ENCODE data around the gene OSBP2.
"Not testable (repeated sequence)": the region's sequence is repeated elsewhere in the genome, so short reads cannot be mapped to it uniquely, and the experiment has no call there.

The OSBP2 gene

DNA sequence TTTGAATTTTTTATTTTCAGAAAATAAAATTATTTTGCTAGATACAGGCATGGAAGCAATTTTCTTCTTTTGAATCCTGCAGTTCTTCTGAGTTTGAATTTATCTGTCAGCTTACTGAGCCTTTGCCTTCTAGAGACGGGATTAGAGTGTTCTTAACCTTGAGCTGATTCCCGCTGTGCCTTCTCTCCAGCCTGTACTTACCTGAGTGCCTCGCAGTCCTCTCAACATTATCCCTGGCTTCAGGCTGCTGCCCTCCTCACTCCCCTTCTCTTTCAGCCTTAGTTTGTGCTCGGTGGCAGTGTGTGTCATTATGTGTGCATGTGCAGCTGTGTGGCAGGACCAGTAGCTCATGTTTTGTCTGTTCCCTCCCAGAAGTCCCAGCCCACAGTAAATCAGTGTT lies 24.3 kb downstream of the OSBP2 start:
- DNase-seq = no peak

DNA sequence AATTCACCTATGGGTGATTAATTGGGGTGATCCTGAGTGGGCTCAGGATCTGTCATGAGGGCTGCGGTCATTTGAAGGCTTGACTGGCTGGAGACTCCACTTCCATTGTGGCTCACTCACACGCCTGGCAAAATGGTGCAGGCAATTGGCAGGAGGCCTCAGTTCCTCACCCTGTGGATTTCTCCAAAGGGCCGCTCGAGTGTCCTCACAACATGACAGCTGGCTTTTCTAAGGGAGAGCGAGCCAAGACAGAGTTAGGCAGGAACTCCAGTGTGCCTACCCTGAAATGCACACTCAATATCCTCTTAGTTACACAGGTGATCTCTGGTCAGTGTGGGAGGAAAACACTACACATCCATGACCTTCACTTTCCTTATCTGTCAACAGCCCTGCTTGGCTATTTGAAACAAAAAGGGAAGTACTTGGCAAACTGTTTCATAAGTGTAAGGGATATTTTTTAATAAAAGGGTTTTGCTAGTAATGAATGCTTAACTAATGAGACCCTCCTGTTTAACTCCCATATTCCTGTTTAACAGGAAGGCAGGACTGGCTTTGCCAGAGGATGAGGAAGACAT lies 25.7 kb downstream of the OSBP2 start:
- DNase-seq = no peak

DNA sequence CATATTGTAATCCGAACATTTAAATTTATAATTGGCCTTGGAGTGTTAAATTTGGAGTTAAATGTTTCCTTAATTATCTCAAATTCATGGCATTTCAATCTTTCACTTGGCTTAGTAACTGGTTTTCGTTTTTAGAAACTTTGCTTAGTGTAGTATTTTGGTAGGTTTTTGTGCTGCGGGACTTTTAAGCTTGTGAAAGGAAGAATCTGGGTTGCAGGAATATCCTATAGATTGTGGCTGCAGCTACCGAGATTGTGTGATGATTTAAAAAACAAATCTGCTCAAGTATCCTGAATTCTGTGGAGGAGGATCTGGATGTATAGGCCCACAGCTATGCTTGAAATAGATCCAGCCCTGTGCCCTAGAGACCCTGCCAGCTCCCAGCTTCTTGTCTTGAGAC lies 27.1 kb downstream of the OSBP2 start:
- no peak for DNase-seq

DNA sequence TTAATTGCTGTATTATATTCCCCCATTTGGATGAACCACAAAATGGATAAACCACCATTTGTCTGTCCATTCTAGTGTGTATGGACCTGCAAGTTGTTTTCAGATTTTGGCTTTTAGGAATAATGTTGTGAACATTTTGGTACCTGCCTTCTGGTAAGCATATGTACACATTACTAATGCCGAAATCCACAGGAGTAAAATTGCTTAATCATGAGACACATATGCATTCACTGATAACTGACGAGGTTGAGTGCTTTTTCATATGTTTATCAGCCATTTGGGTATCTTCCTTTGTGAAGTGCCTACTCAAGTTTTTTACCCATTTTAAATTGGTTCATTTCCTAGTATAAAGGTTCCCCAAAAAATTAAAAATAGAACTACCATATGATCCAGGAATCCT lies 34.2 kb downstream of the OSBP2 start:
- DNase-seq = no peak

DNA sequence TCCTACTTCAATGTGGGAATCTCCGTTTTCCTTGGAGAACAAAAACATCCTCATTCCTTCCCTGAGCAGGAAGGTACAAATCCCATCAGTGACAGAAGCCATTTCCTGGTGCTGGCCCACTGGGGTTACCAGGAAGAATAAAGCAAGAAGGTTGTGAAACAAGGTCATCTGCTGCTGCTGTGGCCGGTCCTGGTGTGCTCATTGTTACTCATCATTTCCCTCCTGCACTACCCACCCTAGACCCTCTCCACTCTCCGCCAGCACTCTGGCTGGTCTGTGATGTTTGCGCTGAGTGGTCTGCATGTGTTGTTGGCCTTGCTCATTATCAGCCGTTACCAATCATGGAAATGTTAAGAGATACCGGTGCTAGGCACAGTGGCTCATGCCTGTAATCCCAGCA lies 37.0 kb downstream of the OSBP2 start:
- DNase-seq = no peak

DNA sequence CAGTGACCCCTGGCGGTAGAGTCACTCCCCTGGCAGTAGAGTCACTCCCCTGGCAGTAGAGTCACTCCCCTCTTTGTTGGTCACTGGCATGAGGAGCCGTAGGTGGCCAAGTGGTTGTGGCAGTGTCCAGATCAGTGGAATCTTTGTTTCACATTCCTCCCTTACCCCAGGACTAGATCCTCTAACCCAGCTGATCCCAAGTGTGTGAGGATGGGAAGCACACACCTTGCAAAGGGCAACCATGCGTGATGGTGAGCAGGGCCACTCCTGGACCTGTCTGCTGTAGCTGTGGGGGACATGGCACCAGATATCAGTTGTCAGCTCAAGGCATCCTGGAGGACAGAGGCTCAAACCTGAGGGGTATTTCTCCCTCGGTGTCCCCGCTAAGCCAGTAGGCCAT lies 37.8 kb downstream of the OSBP2 start:
- no peak for DNase-seq

DNA sequence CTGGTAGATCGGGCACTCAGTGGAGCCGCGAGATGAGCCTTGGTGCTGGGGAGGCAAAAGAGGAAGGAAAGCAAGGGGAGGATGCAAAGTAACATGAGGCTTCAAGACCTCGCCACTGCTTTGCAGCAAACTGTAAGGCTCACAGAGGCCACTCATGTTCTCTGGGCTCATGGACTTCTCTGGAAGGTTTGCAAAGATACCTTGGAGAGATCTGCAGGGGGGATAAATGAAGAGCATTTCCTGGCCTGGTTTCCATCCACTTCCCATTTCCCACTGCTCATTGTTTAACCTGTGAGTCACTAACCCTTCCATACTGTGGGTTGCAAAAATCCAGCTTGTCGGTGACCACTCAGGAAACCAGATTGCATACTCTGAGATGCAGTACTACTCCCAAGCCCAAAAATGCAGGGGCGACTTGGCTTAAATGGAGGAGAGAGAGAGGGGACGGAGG lies 38.5 kb downstream of the OSBP2 start:
- no peak for DNase-seq

DNA sequence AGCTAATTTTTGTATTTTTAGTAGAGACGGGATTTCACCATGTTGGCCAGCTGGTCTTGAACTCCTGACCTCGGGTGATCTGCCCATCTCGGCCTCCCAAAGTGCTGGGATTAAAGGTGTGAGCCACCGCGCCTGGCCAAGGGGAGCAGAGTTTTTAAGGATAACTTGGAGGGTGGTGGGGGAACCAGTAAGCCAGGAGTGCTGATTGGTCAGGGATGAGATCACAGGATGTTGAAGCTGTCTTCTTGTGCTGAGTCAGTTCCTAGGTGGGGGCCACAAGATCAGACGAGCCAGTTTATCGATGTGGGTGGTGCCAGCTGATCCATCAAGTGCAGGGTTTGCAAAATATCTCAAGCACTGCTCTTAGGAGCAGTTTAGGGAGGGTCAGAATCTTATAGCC lies 45.3 kb downstream of the OSBP2 start:
- not testable (repeated sequence) for DNase-seq

DNA sequence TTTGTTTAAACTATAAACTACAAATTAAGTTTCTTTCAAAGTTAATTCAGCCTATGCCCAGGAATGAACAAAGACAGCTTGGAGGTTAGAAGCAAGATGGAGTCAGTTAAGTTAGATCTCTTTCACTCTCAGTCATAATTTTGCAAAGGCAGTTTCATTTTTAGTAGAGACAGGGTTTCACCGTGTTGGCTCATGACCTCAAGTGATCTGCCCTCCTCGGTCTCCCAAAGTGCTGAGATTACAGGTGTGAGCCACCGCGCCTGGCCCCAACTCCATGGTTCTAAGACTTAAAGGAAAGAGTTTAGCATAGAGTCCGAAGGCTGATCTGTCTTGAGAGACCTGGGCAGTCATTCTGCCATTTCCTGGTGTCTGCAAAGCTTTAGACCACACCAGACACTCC lies 45.8 kb downstream of the OSBP2 start:
- DNase-seq = not testable (repeated sequence)

DNA sequence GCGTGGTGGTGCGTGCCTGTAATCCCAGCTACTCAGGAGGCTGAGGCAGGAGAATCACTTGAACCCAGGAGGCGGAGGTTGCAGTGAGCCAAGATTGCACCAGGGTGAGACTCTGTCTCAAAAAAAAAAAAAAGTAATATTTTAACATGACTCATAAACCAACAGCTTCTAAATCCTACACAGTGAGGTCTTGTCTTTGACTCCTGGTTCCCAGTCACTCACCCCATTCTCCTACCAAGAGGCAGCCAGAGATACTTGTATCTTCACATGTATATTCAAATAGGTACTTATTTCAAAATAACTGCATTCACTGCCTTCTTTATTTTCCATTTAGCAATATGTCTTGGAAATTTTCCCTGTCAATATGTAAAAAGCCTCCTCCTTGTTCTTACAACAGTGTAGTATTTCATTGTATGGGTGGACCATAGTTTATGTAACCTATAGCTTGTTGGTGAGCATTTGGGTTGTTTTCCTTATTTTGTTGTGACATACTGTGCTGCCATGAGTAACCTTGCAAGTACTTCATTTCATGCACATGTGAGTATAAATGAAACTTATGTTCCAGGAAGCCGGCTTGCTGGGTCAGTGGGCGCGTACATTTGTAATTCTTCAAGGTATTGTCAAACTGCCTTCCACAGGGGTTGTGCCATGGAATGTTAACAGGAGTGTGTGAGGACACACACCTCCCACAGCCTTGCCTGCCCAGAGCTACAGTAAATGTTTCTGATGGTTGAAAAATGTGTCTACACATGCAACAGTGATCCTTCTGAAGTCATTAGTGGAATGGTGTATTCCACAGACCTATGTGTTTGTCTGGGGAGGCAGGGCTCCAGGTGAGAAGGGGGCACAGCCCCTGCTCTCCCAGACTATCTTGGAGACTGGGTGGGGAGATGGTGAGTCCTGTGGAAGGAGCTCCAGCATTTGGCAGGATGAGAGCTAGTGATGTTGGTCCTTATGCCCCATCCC lies 47.9 kb downstream of the OSBP2 start:
- no peak for DNase-seq

DNA sequence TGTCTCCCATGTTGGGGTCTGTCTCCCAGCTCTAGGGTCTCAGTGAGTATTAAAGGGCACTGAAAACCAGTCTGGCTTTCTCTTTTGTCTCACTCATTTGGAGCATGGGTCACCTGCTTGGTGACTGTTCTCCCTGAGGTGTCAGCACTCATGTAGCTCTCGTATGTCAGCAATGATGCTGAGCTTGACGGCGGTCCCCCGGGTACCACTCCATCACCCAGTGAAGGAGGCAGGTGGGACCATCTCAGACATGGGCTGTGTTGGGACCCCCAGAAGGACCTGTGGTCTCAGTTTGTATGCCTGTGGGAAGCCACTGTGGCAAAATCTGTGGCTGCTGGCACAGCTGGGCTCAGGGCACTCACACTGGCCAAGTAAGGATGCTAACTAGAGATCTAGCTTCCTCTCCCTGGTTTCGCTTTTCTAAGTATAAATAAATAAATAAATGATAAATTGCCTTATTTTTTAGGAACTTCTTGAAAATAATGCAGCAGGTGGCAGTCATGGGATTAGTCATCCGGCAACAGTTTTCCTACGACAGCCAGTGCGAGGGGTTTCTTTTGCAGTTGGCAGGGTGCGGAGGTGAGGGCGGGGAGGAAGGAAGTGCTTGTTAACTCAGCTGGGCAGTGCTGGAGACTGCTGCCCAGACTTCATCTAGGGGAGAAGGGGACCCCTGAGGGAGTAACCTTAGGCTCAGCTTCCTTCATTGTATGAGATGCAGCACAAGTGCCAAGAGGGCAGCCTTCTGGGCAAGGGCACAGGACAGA lies 48.8 kb downstream of the OSBP2 start:
- DNase-seq = no peak

DNA sequence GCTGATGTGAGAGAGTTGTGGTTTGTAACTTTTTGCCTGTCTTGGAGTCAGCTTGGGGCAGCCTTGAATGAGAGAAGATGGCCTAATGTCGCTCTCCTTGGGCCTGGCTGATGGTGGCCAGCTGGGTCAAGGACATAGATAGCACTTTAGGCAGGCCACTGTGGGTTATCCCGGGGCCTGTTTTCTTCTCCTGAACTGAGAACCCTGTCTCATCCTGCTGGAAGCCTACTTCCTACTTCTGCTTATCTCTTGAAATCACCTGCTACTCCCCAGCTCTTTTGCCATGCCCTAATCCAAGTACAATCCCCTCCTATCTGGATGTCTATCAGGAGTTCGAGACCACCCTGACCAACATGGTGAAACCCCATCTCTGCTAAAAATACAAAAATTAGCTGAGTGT lies 49.5 kb downstream of the OSBP2 start:
- no peak for DNase-seq

DNA sequence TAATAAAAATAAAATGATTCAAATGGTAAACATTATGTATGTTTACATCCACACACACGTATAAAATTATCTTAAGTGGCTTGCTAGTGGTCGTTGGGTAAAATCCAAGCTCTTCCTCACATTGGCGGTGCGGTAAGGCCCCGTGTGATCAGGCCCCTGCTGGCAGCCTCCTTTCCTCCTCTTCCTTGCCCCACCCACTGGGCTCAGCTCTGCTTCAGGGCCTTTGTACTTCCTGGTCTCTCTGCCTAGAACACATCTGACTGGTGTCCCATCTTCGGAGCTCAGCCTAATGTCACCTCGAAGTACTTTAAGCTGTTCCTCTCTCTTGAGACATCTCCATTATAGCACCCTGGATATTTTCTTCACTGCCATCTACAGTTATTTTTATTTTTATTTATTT lies 52.8 kb downstream of the OSBP2 start:
- DNase-seq = no peak

DNA sequence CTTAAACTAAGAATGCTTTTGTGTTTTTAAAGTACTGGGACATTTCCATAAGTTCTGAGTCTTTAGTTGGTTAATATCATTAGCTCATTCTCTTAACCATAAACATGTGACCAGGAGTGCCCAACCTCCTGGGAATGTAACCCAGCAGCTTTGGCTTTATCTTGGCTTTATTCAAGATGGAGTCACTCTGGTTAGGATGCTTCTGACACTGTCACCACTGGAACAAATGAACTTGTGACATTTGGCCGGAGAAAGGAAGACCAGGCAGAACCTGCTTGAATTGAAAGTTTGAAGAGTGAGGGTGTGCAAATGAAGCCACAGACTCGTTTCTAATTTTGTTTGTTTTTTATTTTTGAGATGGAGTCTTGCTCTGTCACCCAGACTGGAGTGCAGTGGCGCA lies 54.6 kb downstream of the OSBP2 start:
- no peak for DNase-seq

DNA sequence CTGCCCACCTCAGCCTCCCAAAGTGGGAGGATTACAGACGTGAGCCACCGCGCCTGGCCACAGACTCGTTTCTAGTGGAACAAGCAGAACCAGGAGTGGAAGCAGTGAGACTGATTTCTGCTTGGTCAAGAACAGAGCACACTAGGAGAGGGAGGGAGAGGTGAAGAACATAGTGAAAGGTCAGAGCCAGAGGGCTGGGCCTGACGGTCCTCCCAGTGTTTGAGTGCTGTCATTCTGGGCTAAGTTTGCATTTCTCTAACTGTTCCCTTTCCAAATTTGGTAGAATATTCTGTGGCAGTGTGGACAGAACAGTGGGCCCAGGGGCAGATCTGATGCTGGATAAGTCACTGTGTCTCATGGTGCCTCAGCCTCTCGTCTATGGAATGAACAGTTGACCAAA lies 55.2 kb downstream of the OSBP2 start:
- no peak for DNase-seq

DNA sequence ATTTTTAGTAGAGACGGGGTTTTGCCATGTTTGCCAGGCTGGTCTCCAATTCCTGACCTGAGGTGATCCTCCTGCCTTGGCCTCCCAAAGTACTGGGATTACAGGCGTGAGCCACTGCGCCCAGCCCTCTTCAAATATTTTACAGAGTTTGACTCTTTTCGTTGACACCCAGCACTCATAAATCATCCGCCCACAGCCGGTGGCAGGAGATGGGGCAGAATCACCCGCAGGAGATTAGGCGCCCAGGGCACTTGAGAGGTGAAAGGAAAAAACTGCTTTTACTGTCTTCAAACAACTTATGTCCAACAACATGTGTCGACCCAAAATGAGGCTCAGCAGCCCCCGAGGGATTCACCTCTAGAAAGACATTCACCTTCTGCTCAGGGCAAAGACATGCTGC lies 56.9 kb downstream of the OSBP2 start:
- DNase-seq = no peak

DNA sequence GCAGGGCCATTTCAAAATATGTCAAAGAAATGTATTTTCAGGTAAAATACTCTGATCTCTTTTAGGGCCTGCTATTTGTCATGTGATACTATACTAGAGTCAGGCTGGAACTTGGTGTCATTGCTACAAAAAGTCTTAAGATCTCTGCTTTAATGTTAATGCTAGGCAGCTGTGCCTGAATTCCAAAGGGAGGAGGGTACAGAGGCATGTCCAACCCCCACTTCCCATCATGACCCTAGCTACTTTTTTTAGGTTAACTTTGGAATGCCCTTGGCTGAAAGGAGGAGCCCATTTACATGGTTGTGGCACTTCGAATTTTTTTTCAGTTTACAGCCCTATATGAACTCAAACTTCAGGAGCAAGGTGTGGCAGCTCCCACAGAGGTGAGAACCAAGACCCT lies 58.1 kb downstream of the OSBP2 start:
- DNase-seq = no peak

DNA sequence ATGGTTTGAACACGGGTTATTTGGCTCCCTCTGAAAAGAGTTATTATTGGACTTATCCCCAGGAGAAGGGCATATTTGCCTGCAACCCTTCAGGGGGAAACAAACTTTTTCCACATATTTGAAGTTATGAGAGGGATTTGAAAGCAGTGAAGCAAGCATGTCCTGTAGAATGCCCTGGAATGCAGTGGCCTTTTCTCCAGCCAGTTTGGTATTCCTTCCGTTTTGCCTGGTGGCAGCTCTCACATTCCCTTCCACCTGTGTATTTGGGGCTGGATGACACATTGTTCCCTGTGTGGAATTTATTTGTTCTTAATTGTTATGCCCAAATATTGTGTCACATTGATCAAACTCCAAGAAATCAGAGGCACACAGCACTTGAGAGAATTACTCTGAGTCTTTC lies 59.0 kb downstream of the OSBP2 start:
- DNase-seq = no peak

DNA sequence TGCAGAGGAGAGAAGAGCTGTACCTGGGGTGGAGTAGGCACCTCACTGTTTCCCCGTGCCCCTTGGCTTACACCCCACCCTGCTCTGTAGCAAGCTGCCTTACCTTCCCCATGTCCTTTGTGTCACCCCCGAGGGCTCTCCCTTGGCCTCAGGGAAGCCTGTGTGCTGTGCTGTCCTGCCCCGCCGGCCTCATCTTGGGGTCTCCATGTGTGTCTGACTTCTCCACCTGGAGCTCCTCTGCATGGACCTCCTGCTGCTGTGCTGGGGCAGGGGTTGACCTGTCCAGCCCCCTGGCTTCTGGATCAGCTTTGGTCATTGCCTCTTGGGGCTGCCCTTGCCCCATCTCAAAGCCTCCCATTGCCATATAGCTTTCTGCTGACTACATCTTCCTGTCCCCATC lies 59.8 kb downstream of the OSBP2 start:
- DNase-seq = no peak

DNA sequence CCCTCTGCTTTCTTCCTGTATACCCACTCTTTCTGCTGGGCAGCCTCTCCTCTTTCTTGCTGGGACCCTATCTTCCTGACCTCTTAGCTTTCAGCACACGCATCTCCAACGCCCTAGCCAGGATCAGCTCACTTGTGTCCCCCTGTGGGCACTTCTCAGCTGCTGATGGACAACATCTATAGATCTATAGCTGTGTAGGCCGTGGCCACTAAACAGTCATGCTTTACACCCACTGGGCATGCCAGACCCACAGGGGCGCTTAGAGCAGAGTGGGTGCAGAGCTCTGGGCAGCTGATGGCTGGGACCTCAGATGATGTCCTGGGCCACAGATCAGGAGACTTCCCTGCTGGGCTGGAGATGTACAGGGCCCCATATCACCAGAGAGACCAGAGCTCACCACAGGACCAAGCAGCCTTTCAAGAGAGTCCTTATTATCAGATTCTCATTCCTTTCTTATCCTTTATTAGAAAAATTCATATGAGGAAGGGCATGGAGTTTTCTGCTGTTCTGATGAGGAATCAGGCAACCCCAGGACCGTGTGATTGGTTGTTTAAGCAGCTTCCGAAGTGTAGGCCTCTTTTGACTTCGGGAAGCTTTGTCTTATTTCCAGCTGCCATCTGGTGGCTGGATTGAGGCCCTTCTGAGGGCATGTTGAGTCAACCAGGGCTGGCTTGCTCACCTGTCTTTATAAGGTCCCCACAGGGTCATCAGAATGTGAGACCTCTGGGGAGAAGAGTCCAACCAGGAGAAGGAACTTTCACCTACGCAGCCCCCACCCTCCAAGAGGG lies 60.5 kb downstream of the OSBP2 start:
- DNase-seq = peak; percentile 67

DNA sequence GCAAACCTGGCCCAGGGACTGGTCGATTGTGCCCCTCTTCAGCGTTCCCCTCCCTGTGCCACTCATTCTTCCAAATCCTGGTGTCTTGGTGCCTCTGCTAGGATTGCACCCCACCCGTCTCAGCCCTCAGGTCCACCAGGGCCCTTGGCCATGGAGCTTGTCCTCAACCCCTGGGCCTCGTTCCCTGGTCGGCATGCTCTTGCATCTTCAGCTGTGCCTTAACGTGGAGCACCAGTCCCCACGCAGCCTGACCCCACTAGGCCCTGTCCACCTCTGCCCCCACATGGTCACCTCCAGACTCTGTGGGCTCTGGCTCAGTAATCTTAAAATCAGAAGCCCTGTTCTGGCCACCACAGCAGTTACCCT lies 61.1 kb downstream of the OSBP2 start:
- DNase-seq = no peak

DNA sequence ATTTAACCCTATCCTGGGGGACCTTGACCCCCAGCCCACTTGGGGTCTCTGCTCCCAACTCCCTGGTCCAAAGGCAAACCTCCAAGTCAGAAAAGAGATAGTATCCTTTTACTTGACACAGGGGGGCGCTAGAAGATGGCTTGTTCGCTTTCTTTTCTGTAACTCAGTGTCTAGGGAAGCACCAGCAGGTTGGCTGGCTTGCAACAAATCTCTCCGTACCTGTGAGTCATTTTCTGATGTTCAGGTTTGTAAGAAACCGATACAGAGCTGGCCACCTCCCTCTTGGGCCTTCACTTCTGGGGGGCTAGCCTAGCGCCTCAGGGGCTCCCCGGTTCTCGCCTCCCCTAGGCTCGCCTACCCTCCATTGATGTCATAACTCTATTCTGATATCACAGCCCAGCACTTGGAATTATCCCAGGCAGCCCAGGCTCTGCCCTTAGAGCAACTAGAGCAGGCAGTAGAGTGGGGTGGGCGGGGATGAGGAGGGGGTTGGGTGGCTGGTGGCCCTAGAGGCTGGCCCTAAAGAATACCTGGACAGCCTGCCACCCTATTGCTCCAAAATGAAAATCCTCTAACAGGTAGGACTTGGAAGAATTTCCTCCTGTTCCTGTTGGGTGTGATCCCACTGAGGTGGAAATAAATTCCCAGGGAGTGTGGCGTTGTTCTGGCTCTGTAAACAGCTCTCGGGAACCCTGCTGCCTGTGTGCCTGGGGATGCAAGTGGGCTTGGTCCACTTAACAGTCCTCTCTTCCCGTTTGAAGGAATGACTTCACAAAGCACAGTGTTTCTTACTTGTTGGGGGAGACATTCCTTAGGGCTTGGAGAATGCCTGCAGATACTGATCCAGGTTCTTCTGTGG lies 69.4 kb downstream of the OSBP2 start:
- DNase-seq = peak; percentile 67
